AG04450 (cell line): ENCODE results near the gene EVA1A. TPM values are rescaled to one million over a fixed set of nuclear protein-coding genes. Genes with fewer than 3 reads are reported as not detected.

Source experiments
- CTCF ChIA-PET: fragments of 300-600, 350-600 bp; formaldehyde crosslinking; extraction: SDS; loops from one replicate; lab custom pipeline; 2022; ENCODE audit warnings: antibody characterized with exemption, inconsistent platforms; lab: Charles Lee
- POLR2A ChIA-PET: fragments of 350-600 bp; formaldehyde crosslinking; extraction: SDS; loops from one replicate; lab custom pipeline; 2021; ENCODE audit warnings: antibody characterized with exemption, inconsistent platforms; lab: Yijun Ruan, JAX
- DNase-seq: peaks from one replicate; pipeline ENCODE4 v3.0.0-alpha.2; 2011; ENCODE audit warnings: low read depth, low spot score
- H3K27ac ChIP-seq: one replicate; pipeline ENCODE4 v1.5.1; 2012; ENCODE audit warnings: low read depth, low read length, control low read depth
- H3K27me3 ChIP-seq: one replicate; pipeline ENCODE4 v1.6.0; 2012; ENCODE audit warnings: low read length; ENCODE audit not compliant: control insufficient read depth, insufficient read depth
- H3K4me3 ChIP-seq: 2 replicates; pipeline ENCODE4 v1.5.1; 2011; ENCODE audit warnings: mild to moderate bottlenecking, low read depth, low read length, control low read depth
- H3K9me3 ChIP-seq: 2 replicates; pipeline ENCODE4 v1.5.1; 2012; ENCODE audit warnings: low read length; ENCODE audit not compliant: control insufficient read depth, insufficient read depth
- polyA plus RNA-seq: library from polyadenylated mRNA; depleted of rRNA; stranded (reverse); fragments of >200 nt; gene quantifications from 2 replicates; pipeline ENCODE4 v1.2.3, GENCODE V29; 2011
- TF ChIP-seq, protein P1 (sequence below): IDR thresholded peaks from 2 replicates; pipeline ENCODE4 v1.5.1; 2011; ENCODE audit warnings: low read depth, low read length, control low read depth, inconsistent platforms

EVA1A gene
- polyA plus RNA-seq, 1 experiment = 22.8 TPM

DNA sequence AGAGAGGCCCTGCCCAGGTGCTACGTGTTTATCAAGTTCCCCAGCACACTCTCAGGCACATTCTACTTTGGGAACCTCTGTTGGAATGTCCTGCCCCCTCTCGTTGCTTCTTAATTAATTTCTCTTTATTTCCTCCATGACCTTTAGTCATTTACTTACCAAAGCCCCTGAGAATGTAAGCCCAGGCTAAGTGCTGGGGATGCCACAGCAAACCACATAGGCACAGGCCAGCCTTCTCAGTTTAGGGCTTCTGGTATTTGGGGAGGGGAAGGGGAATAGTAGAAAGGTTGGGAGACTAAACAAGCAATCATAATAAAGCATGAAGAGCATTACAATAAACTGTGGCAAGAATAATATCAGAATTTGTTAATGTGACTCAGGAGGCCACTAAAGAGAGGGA, 85.7 kb downstream of the EVA1A start:
- DNase-seq = no peak
- TF ChIP-seq, protein P1, sequence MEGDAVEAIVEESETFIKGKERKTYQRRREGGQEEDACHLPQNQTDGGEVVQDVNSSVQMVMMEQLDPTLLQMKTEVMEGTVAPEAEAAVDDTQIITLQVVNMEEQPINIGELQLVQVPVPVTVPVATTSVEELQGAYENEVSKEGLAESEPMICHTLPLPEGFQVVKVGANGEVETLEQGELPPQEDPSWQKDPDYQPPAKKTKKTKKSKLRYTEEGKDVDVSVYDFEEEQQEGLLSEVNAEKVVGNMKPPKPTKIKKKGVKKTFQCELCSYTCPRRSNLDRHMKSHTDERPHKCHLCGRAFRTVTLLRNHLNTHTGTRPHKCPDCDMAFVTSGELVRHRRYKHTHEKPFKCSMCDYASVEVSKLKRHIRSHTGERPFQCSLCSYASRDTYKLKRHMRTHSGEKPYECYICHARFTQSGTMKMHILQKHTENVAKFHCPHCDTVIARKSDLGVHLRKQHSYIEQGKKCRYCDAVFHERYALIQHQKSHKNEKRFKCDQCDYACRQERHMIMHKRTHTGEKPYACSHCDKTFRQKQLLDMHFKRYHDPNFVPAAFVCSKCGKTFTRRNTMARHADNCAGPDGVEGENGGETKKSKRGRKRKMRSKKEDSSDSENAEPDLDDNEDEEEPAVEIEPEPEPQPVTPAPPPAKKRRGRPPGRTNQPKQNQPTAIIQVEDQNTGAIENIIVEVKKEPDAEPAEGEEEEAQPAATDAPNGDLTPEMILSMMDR = no peak
- Histone ChIP-seq H3K9me3 (no peaks in the 10 kb centered on the region), H3K4me3 (no peak overlapping the region), H3K27ac (no peak overlapping the region), H3K27me3 (no peaks in the 10 kb centered on the region)
- ChIA-PET POLR2A (no interaction called here), CTCF (interaction anchor here (1.3 to 4.7 kb wide), 2 partner anchors 10 to 134 kb away, joined by 8 to 23 read pairs; no protein-coding TSS in a partner anchor)

DNA sequence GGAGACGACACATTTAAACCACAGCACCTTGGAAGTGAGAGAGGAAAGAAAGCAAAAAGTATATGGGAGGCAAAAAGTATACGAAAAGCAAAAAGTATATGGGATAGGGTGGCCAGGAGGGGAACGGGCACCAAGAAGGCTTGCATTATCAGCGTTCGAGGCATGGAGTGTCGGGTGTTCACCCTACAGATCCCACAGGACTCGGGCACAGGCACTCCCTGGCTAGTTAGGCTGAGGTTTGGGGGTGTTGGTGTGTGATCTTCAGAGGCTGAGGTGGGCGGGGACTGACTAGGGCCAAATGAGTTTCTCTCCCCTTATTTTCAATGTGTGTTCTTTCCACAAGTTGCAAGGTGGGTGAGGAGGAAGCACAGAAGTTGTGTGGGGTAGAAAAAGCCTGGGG, 86.6 kb downstream of the EVA1A start:
- Histone ChIP-seq H3K4me3 (no peak overlapping the region), H3K27ac (no peak overlapping the region), H3K9me3 (no peaks in the 10 kb centered on the region), H3K27me3 (no peaks in the 10 kb centered on the region)
- POLR2A ChIA-PET = no interaction called here
- CTCF ChIA-PET = interaction anchor here (4.7 kb wide), 1 partner anchor 135 kb away, joined by 23 read pairs; no protein-coding TSS in a partner anchor
- TF ChIP-seq, protein P1 = no peak
- no peak for DNase-seq

DNA sequence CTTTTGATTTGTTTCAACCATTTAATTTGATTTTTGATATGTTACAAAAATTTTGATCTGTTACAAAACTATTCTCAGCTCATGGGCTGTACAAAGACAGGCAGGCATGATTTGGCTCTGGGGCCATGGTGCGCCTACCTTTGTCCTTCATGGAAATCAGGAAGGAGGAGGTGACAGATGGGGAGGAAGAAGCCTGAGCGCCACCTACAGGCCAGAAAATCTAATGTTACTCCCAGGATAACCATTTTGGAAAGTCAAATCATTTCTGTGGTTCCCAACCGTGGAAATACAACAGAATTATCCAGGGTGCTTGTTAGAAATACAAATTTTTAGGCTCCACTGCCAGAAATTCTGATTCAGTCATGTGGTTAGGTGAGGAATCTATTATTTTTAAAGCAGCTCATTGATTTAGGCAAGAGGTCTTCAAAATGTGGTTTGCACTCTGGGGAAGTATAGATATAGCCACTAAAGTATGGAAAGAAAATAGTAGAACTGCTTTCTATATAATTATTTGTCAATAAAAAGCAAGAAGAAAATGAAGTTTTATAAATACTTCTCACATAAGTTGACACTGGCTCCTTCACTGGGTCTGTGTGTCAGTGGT, 93.9 kb downstream of the EVA1A start:
- no peak overlapping the region for H3K27ac ChIP-seq
- no peaks in the 10 kb centered on the region for H3K27me3 ChIP-seq
- POLR2A ChIA-PET = no interaction called here
- no peak overlapping the region for H3K4me3 ChIP-seq
- no peaks in the 10 kb centered on the region for H3K9me3 ChIP-seq
- CTCF ChIA-PET = interaction anchor here (0.6 to 14.4 kb wide), 26 partner anchors 11 to 548 kb away, joined by 3 to 245 read pairs (median 6); partner anchors contain the start of gene TACR1
- TF ChIP-seq, protein P1 = peak; percentile 59
- DNase-seq = no peak

DNA sequence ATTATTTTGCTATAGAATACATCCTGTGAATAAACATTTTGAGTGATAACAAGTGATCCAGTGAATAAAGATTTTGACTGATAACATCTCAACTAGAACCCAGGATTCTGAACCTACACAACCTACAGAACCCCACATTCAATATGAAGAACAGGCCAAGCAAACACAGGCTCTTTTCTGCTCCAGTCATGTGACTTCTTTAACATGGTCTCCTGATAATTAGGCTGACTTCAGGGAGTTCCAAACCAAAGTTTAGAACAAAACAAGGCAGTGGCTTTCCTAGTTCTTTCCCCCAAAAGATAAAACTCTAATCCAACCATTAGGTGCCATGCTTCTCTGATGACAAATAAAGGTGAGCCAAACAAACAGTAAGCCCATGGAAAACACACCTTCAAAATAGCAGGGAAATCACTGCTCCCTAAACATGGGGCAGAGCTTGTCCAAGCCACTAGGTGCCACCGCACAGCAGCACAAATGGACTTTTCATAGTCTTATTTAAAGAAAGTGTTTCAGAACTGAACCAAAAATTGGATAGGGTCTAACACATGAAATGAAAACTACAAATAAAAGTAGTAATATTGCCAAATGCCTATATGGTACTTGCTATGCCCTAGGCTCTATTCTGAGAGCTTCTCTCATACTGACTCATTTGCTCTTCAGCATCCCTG, 95.3 kb downstream of the EVA1A start:
- ChIA-PET CTCF (interaction anchor here (0.6 to 14.4 kb wide), 41 partner anchors 7 to 401 kb away, joined by 3 to 245 read pairs (median 5); partner anchors contain the start of genes EVA1A and TACR1), POLR2A (interaction anchor here (0.6 to 1.0 kb wide), 2 partner anchors 89 to 162 kb away, joined by 4 to 5 read pairs; no protein-coding TSS in a partner anchor)
- H3K27ac ChIP-seq = no peak overlapping the region
- H3K4me3 ChIP-seq = no peak overlapping the region
- no peaks in the 10 kb centered on the region for H3K27me3 ChIP-seq
- peak; percentile 15 for DNase-seq
- TF ChIP-seq, protein P1 = peak; percentile 71
- H3K9me3 ChIP-seq = no peaks in the 10 kb centered on the region
